Measurements from ENCODE around the gene CRYBG2.
A peak's percentile ranks its signal among the peaks of the same experiment; 100 is the strongest.
"Not testable (repeated sequence)": the region's sequence is repeated elsewhere in the genome, so short reads cannot be mapped to it uniquely, and the experiment has no call there.

CRYBG2 gene

GRCh38 chr1:26384076-26384475, 30.1 kb upstream of the CRYBG2 start:
- H3K27me3 ChIP-seq (replicated peaks; ENCODE audit: control insufficient read depth, insufficient read depth, low read length, poor library complexity, severe bottlenecking), result no peaks in the 10 kb centered on the region
- no peak for DNase-seq
- H3K9me3 ChIP-seq (ENCODE audit: control insufficient read depth, low read length), result no peaks in the 10 kb centered on the region
- peaks cover 19% of the 10 kb centered on the region for H3K4me1 ChIP-seq (ENCODE audit: control insufficient read depth, insufficient read depth, low read length, poor library complexity, severe bottlenecking)
- no peak overlapping the region for H3K27ac ChIP-seq (ENCODE audit: insufficient read depth, low read length, poor library complexity, severe bottlenecking)
- no peaks in the 10 kb centered on the region for H3K36me3 ChIP-seq (ENCODE audit: control insufficient read depth, insufficient read depth, low read length)
- H3K4me3 ChIP-seq (ENCODE audit: insufficient read depth, low read depth, low read length, poor library complexity, severe bottlenecking), result no peak overlapping the region

DNA sequence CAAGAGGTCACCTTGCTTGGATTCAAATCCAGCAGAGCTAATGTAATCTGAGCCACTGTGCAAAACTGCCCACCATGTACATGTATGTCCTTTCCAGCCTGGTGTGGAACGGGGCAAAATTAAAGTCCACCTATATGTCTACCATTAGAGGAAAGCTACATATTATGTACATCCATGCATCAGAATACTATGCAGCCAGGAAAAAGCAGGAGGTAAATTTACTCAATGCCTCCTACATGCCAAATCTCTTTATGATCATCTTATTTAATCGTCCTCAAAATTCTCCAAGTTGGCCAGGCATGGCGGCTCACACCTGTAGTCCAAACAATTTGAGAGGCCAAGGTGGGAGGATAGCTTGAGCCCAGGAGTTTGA, 24.9 kb upstream of the CRYBG2 start:
- Histone ChIP-seq H3K27ac (ENCODE audit: insufficient read depth, low read length, poor library complexity, severe bottlenecking) (peak overlapping the region; percentile 64), H3K4me3 (ENCODE audit: insufficient read depth, low read depth, low read length, poor library complexity, severe bottlenecking) (peak overlapping the region; percentile 5), H3K4me1 (ENCODE audit: control insufficient read depth, insufficient read depth, low read length, poor library complexity, severe bottlenecking) (peaks cover 52% of the 10 kb centered on the region), H3K27me3 (replicated peaks; ENCODE audit: control insufficient read depth, insufficient read depth, low read length, poor library complexity, severe bottlenecking) (no peaks in the 10 kb centered on the region), H3K9me3 (ENCODE audit: control insufficient read depth, low read length) (no peaks in the 10 kb centered on the region), H3K36me3 (ENCODE audit: control insufficient read depth, insufficient read depth, low read length) (no peaks in the 10 kb centered on the region)
- DNase-seq, result no peak

- Histone ChIP-seq H3K4me3 (ENCODE audit: insufficient read depth, low read depth, low read length, poor library complexity, severe bottlenecking) (peak overlapping the region; percentile 5), H3K9me3 (ENCODE audit: control insufficient read depth, low read length) (no peaks in the 10 kb centered on the region), H3K27me3 (replicated peaks; ENCODE audit: control insufficient read depth, insufficient read depth, low read length, poor library complexity, severe bottlenecking) (no peaks in the 10 kb centered on the region), H3K4me1 (ENCODE audit: control insufficient read depth, insufficient read depth, low read length, poor library complexity, severe bottlenecking) (peaks cover 58% of the 10 kb centered on the region), H3K36me3 (ENCODE audit: control insufficient read depth, insufficient read depth, low read length) (no peaks in the 10 kb centered on the region), H3K27ac (ENCODE audit: insufficient read depth, low read length, poor library complexity, severe bottlenecking) (peak overlapping the region; percentile 64)
- DNase-seq, result peak; percentile 65 to 78 (median 73)
Measured at GRCh38 chr1:26378088-26378878, 24.4 kb upstream of the CRYBG2 start.

DNA sequence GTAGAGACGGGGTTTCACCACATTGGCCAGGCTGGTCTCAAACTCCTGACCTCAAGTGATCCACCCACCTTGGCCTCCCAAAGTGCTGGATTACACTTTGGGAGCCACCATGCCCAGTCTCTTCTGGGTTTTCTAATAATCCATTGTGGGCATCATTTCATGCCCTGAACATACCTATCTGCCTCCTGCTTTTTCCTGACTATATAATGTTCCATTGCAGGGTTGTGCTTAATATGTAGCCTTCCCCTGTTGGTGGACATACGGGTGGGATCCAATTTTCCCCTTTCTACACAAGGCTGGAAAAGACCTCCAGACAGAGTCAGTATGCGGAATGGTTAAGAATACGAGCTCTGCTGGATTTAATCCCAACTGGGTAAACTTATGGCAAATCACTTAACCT, 22.1 kb upstream of the CRYBG2 start:
- Histone ChIP-seq H3K27me3 (replicated peaks; ENCODE audit: control insufficient read depth, insufficient read depth, low read length, poor library complexity, severe bottlenecking) (no peaks in the 10 kb centered on the region), H3K4me1 (ENCODE audit: control insufficient read depth, insufficient read depth, low read length, poor library complexity, severe bottlenecking) (peaks cover 79% of the 10 kb centered on the region), H3K27ac (ENCODE audit: insufficient read depth, low read length, poor library complexity, severe bottlenecking) (no peak overlapping the region), H3K4me3 (ENCODE audit: insufficient read depth, low read depth, low read length, poor library complexity, severe bottlenecking) (no peak overlapping the region), H3K9me3 (ENCODE audit: control insufficient read depth, low read length) (no peaks in the 10 kb centered on the region), H3K36me3 (ENCODE audit: control insufficient read depth, insufficient read depth, low read length) (no peaks in the 10 kb centered on the region)
- no peak for DNase-seq

GRCh38 chr1:26375081-26375480, 21.2 kb upstream of the CRYBG2 start:
- no peak for DNase-seq
- Histone ChIP-seq H3K27ac (ENCODE audit: insufficient read depth, low read length, poor library complexity, severe bottlenecking) (peak overlapping the region; percentile 3), H3K36me3 (ENCODE audit: control insufficient read depth, insufficient read depth, low read length) (no peaks in the 10 kb centered on the region), H3K27me3 (replicated peaks; ENCODE audit: control insufficient read depth, insufficient read depth, low read length, poor library complexity, severe bottlenecking) (no peaks in the 10 kb centered on the region), H3K4me1 (ENCODE audit: control insufficient read depth, insufficient read depth, low read length, poor library complexity, severe bottlenecking) (peaks cover 89% of the 10 kb centered on the region), H3K4me3 (ENCODE audit: insufficient read depth, low read depth, low read length, poor library complexity, severe bottlenecking) (no peak overlapping the region), H3K9me3 (ENCODE audit: control insufficient read depth, low read length) (no peaks in the 10 kb centered on the region)

DNA sequence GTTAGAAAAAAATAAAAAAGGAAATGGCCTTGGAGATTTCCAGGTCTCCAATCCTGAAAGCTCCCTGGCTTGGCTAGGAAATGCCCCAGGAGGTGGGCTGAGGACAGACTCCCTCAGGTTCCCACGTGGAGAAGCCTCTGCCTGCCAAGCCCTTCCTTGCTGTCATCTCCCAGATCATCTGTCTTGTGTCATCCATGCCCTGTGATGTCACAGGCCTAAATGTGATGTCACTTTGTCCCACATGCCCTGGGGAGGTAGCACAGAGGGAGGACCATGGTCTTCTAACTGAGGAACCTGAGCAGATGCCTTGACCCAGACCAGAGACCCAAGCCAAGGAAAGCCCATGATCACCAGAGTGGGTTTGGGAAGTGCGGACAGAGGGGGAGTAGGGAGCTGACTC, 20.4 kb upstream of the CRYBG2 start:
- not testable (repeated sequence) for H3K27me3 ChIP-seq (replicated peaks; ENCODE audit: control insufficient read depth, insufficient read depth, low read length, poor library complexity, severe bottlenecking); H3K4me3 ChIP-seq (ENCODE audit: insufficient read depth, low read depth, low read length, poor library complexity, severe bottlenecking); H3K36me3 ChIP-seq (ENCODE audit: control insufficient read depth, insufficient read depth, low read length); DNase-seq; H3K9me3 ChIP-seq (ENCODE audit: control insufficient read depth, low read length)
- Histone ChIP-seq H3K27ac (ENCODE audit: insufficient read depth, low read length, poor library complexity, severe bottlenecking) (peak overlapping the region; percentile 29), H3K4me1 (ENCODE audit: control insufficient read depth, insufficient read depth, low read length, poor library complexity, severe bottlenecking) (peaks cover 94% of the 10 kb centered on the region)

- no peaks in the 10 kb centered on the region for H3K36me3 ChIP-seq (ENCODE audit: control insufficient read depth, insufficient read depth, low read length)
- H3K27ac ChIP-seq (ENCODE audit: insufficient read depth, low read length, poor library complexity, severe bottlenecking), result peak overlapping the region; percentile 29
- H3K9me3 ChIP-seq (ENCODE audit: control insufficient read depth, low read length), result no peaks in the 10 kb centered on the region
- no peak overlapping the region for H3K4me3 ChIP-seq (ENCODE audit: insufficient read depth, low read depth, low read length, poor library complexity, severe bottlenecking)
- no peak for DNase-seq
- no peaks in the 10 kb centered on the region for H3K27me3 ChIP-seq (replicated peaks; ENCODE audit: control insufficient read depth, insufficient read depth, low read length, poor library complexity, severe bottlenecking)
- peaks cover 88% of the 10 kb centered on the region for H3K4me1 ChIP-seq (ENCODE audit: control insufficient read depth, insufficient read depth, low read length, poor library complexity, severe bottlenecking)
Measured at GRCh38 chr1:26373789-26374188, 19.9 kb upstream of the CRYBG2 start.

GRCh38 chr1:26373281-26373680, 19.4 kb upstream of the CRYBG2 start:
- H3K4me1 ChIP-seq (ENCODE audit: control insufficient read depth, insufficient read depth, low read length, poor library complexity, severe bottlenecking), result peaks cover 83% of the 10 kb centered on the region
- H3K9me3 ChIP-seq (ENCODE audit: control insufficient read depth, low read length), result no peaks in the 10 kb centered on the region
- H3K27ac ChIP-seq (ENCODE audit: insufficient read depth, low read length, poor library complexity, severe bottlenecking), result peak overlapping the region; percentile 29
- DNase-seq, result peak; percentile 16 to 31 (median 17)
- no peaks in the 10 kb centered on the region for H3K36me3 ChIP-seq (ENCODE audit: control insufficient read depth, insufficient read depth, low read length)
- H3K27me3 ChIP-seq (replicated peaks; ENCODE audit: control insufficient read depth, insufficient read depth, low read length, poor library complexity, severe bottlenecking), result no peaks in the 10 kb centered on the region
- no peak overlapping the region for H3K4me3 ChIP-seq (ENCODE audit: insufficient read depth, low read depth, low read length, poor library complexity, severe bottlenecking)

DNA sequence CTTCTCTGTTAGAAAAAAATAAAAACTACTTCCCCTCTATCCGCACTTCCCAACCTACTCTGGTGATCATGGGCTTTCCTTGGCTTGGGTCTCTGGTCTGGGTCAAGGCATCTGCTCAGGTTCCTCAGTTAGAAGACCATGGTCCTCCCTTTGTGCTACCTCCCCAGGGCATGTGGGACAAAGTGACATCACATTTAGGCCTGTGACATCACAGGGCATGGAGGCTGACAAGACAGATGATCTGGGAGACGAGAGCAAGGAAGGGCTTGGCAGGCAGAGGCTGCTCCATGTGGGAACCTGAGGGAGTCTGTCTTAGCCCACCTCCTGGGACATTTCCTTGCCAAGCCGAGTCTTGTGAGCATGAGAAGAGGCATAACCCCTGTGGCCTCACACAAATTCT, 18.7 kb upstream of the CRYBG2 start, which contains the start of gene ZNF683:
TSS of gene ZNF683 (minus strand) at position 140 of the 400 bp plus-strand sequence. CDS start 4,179 bp downstream, outside the sequence.
- H3K4me3 ChIP-seq (ENCODE audit: insufficient read depth, low read depth, low read length, poor library complexity, severe bottlenecking); DNase-seq; H3K9me3 ChIP-seq (ENCODE audit: control insufficient read depth, low read length); H3K27me3 ChIP-seq (replicated peaks; ENCODE audit: control insufficient read depth, insufficient read depth, low read length, poor library complexity, severe bottlenecking); H3K36me3 ChIP-seq (ENCODE audit: control insufficient read depth, insufficient read depth, low read length): not testable (repeated sequence)
- Histone ChIP-seq H3K4me1 (ENCODE audit: control insufficient read depth, insufficient read depth, low read length, poor library complexity, severe bottlenecking) (peaks cover 82% of the 10 kb centered on the region), H3K27ac (ENCODE audit: insufficient read depth, low read length, poor library complexity, severe bottlenecking) (peak within 1 kb of the TSS; percentile 29)

DNA sequence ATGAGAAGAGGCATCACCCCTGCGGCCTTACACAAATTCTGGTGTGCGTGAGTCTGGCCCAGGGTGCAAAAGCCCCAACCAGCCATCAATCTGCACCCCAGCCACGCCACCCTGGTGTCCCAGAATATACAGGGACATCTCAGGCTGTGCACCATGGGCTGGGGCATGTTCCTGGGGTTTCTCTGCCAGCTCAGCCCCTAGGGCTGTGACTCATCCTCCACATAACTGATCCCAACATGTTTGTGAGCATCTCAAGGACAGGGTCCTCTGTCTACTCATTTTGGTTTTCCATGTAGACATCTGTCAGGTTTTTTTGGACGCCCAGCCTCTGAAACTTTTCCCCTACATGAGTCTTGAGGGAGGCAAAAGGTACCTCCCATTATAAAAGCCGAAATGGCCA, 18.1 kb upstream of the CRYBG2 start:
- Histone ChIP-seq H3K27me3 (replicated peaks; ENCODE audit: control insufficient read depth, insufficient read depth, low read length, poor library complexity, severe bottlenecking) (no peaks in the 10 kb centered on the region), H3K27ac (ENCODE audit: insufficient read depth, low read length, poor library complexity, severe bottlenecking) (no peak overlapping the region), H3K4me1 (ENCODE audit: control insufficient read depth, insufficient read depth, low read length, poor library complexity, severe bottlenecking) (peaks cover 76% of the 10 kb centered on the region), H3K9me3 (ENCODE audit: control insufficient read depth, low read length) (no peaks in the 10 kb centered on the region), H3K36me3 (ENCODE audit: control insufficient read depth, insufficient read depth, low read length) (no peaks in the 10 kb centered on the region), H3K4me3 (ENCODE audit: insufficient read depth, low read depth, low read length, poor library complexity, severe bottlenecking) (no peak overlapping the region)
- DNase-seq, result no peak

Data from effector memory CD4-positive, alpha-beta T cell (primary cell).